Activated naive CD4-positive, alpha-beta T cell treated with anti-CD3 and anti-CD28 coated beads, Interleukin-2, amount 50 U/mL, for 24 hours (primary cell): ENCODE measurements around the gene MSH3.
"Not testable (repeated sequence)": the region's sequence is repeated elsewhere in the genome, so short reads cannot be mapped to it uniquely, and the experiment has no call there.

Experiments used
- H3K27ac Mint-ChIP-seq: one replicate; pipeline ENCODE4 v1.8.0; 2021; ENCODE audit warnings: mild to moderate bottlenecking, mixed read lengths
- H3K27me3 Mint-ChIP-seq: one replicate; pipeline ENCODE4 v1.8.0; 2021; ENCODE audit warnings: mixed read lengths
- H3K36me3 Mint-ChIP-seq: one replicate; pipeline ENCODE4 v1.8.0; 2021; ENCODE audit warnings: mixed read lengths
- H3K4me1 Mint-ChIP-seq: one replicate; pipeline ENCODE4 v1.8.0; 2021; ENCODE audit warnings: mixed read lengths
- H3K4me3 Mint-ChIP-seq: one replicate; pipeline ENCODE4 v1.8.0; 2021; ENCODE audit warnings: mild to moderate bottlenecking, mixed read lengths
- H3K9me3 Mint-ChIP-seq: one replicate; pipeline ENCODE4 v1.8.0; 2021; ENCODE audit warnings: mixed read lengths

MSH3 gene

GRCh38 chr5:80804332-80804731 lies 149.9 kb downstream of the MSH3 start:
- Mint-ChIP-seq H3K9me3 (no peaks in the 10 kb centered on the region), H3K36me3 (peaks cover 24% of the 10 kb centered on the region), H3K4me3 (no peak overlapping the region), H3K27me3 (no peaks in the 10 kb centered on the region), H3K27ac (no peak overlapping the region), H3K4me1 (no peaks in the 10 kb centered on the region)

DNA sequence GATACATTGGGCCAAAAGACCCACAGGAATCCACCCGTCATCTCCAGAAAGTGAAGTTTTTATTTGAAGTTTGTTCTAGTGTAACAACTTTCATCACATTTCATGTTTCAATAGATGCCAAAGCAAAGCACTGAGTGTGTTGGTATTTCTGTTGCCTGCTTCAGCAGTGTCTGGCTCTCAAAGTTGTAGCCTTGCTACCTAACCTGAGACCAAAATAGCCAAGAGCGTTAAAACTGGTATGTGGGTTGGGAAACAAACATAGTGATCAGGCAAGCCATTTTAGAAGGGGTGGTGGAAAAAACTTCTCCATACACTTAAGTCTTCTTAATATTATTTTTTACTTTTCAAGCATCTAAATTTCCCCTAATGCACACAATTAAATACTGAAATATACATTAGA lies 150.6 kb downstream of the MSH3 start:
- no peak overlapping the region for H3K4me3 Mint-ChIP-seq
- H3K27me3 Mint-ChIP-seq: no peaks in the 10 kb centered on the region
- H3K27ac Mint-ChIP-seq: no peak overlapping the region
- H3K4me1 Mint-ChIP-seq: no peaks in the 10 kb centered on the region
- H3K9me3 Mint-ChIP-seq: no peaks in the 10 kb centered on the region
- H3K36me3 Mint-ChIP-seq: peaks cover 24% of the 10 kb centered on the region

DNA sequence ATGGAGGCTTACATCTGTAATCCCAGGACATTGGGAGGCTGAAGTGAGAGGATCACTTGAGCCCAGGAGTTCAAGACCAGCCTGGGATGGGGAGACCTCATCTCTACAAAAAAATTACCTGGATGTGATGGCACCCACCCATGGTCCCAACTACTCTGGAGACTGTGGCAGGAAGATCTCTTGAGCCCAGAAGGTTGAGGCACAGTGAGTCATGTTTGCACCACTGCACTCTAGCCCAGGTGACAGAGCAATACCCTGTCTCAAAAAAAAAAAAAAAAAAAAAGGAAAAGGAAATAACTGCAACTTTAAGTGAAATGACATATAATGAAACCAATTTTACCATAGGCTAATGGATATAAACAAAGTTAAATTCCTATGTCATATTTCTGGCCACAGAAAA lies 152.5 kb downstream of the MSH3 start:
- H3K36me3 Mint-ChIP-seq: peaks cover 15% of the 10 kb centered on the region
- H3K27me3 Mint-ChIP-seq: no peaks in the 10 kb centered on the region
- no peak overlapping the region for H3K27ac Mint-ChIP-seq
- H3K9me3 Mint-ChIP-seq: no peaks in the 10 kb centered on the region
- H3K4me3 Mint-ChIP-seq: no peak overlapping the region
- H3K4me1 Mint-ChIP-seq: no peaks in the 10 kb centered on the region

DNA sequence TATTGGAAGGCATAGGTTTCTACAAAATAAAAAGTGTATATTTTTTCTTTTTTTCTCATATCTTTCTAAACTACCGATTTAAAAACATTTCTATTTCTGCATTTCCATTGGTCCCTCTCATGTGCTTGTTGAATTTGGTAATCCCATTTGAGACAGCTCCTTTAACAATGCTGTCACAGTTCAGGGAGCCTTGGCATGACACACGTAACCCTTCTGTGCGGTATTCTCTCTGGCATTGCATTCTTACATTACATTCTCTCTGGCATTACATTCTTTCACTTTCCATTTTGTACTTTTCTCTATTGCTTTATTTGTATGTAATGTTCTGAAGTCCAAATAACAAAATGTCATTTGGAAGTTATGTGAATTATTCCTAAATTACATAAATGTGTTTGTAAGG lies 155.0 kb downstream of the MSH3 start:
- H3K27ac Mint-ChIP-seq: no peak overlapping the region
- no peak overlapping the region for H3K4me3 Mint-ChIP-seq
- H3K4me1 Mint-ChIP-seq: no peaks in the 10 kb centered on the region
- no peaks in the 10 kb centered on the region for H3K9me3 Mint-ChIP-seq
- peaks cover 4% of the 10 kb centered on the region for H3K36me3 Mint-ChIP-seq
- no peaks in the 10 kb centered on the region for H3K27me3 Mint-ChIP-seq

GRCh38 chr5:80810425-80810824 lies 156.0 kb downstream of the MSH3 start:
- H3K36me3 Mint-ChIP-seq: peaks cover 8% of the 10 kb centered on the region
- H3K27ac Mint-ChIP-seq: no peak overlapping the region
- no peak overlapping the region for H3K4me3 Mint-ChIP-seq
- no peaks in the 10 kb centered on the region for H3K4me1 Mint-ChIP-seq
- no peaks in the 10 kb centered on the region for H3K9me3 Mint-ChIP-seq
- H3K27me3 Mint-ChIP-seq: no peaks in the 10 kb centered on the region

GRCh38 chr5:80816590-80816989 lies 162.1 kb downstream of the MSH3 start:
- Mint-ChIP-seq H3K27ac (peak overlapping the region; percentile 21), H3K9me3 (peaks cover 7% of the 10 kb centered on the region), H3K27me3 (no peaks in the 10 kb centered on the region), H3K4me3 (no peak overlapping the region), H3K4me1 (no peaks in the 10 kb centered on the region), H3K36me3 (peaks cover 30% of the 10 kb centered on the region)

DNA sequence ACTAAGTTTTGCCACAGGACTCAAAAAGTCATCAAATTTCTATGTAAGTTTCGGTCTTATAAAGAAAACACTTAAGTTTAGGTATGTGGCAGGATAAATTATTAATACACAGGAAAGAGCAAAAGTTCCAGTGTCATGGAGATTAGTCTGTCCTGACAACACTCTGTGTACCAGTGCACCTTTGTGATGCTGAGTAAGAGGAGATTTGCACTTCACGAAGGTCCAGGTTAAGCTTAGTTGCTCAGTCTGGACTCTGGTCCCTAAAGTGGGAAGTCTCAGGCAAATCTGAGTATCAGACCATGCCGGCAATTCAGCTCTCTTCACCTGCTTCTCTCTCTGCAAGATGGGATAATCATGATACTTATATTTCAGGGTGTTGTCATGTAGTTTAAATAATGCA lies 166.2 kb downstream of the MSH3 start:
- H3K27ac Mint-ChIP-seq: no peak overlapping the region
- peaks cover 47% of the 10 kb centered on the region for H3K36me3 Mint-ChIP-seq
- no peak overlapping the region for H3K4me3 Mint-ChIP-seq
- H3K9me3 Mint-ChIP-seq: peaks cover 11% of the 10 kb centered on the region
- H3K4me1 Mint-ChIP-seq: no peaks in the 10 kb centered on the region
- no peaks in the 10 kb centered on the region for H3K27me3 Mint-ChIP-seq

GRCh38 chr5:80822640-80823039 lies 168.2 kb downstream of the MSH3 start:
- Mint-ChIP-seq H3K9me3 (peaks cover 3% of the 10 kb centered on the region), H3K27ac (no peak overlapping the region), H3K4me3 (no peak overlapping the region), H3K4me1 (no peaks in the 10 kb centered on the region), H3K27me3 (no peaks in the 10 kb centered on the region), H3K36me3 (peaks cover 38% of the 10 kb centered on the region)

DNA sequence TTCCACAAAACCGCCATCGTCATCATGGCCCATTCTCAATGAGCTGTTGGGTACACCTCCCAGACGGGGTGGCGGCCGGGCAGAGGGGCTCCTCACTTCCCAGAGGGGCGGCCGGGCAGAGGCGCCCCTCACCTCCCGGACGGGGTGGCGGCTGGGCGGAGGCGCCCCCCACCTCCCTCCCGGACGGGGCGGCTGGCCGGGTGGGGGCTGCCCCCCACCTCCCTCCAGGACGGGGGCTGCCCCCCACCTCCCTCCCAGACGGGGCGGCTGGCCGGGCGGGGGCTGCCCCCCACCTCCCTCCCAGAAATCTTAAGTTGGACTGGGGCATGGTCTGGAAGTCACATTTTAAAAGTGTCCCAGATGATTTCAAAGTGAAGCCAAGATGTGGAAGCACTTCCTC lies 169.7 kb downstream of the MSH3 start:
- peaks cover 42% of the 10 kb centered on the region for H3K36me3 Mint-ChIP-seq
- not testable (repeated sequence) for H3K4me1 Mint-ChIP-seq, H3K27ac Mint-ChIP-seq, H3K4me3 Mint-ChIP-seq, H3K9me3 Mint-ChIP-seq, H3K27me3 Mint-ChIP-seq

DNA sequence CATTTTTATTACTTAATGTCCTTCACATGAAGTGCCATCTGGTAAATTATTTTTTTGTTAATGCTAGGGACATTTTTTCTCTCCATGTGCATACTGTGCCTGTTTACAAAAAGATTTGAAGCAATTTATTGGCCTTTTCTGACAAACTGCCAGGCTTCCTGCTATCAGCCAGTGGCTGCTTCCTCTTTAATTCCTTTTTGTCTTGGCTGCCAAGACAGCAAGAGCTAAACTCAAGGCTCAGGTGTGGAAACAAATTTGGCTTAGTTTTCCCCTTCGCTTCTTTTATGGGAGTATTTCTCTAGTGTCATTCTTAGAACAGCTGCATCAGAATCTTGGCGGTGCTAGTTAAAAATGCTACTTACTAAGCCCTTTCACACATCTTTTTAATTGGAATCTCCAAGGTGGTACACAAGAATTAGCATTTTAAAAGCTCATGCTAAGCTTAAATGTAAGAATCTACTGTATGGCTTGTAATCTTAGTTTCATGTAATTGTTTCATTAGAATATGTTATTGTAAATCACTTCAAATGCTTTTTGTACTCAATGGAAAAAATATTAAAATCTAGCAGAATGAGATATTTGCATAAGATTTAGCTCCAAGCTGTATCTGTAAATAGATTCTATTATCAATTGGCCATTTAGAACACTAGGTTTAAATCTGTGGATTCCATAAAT lies 171.5 kb downstream of the MSH3 start:
- Mint-ChIP-seq H3K9me3 (peaks cover 3% of the 10 kb centered on the region), H3K27ac (no peak overlapping the region), H3K36me3 (peaks cover 45% of the 10 kb centered on the region), H3K4me1 (no peaks in the 10 kb centered on the region), H3K4me3 (no peak overlapping the region), H3K27me3 (no peaks in the 10 kb centered on the region)

DNA sequence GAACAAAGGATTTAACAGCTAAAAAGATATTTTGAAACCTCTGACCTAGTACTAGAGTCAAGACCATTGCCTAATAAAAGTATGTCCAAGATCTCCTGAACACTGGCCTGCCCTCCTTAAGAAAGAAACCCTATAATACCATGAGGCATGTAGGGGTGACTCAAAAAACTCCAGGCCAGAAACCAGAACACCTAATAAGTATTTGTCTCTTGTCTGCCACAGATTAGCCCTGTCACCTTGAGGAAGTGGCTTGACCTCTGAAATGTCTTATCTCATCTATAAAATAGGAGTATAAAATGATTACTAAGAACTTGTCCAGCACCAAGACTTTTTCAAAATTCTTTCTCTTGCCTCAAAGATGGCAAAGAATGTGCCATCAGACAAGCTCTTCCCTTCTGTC lies 180.3 kb downstream of the MSH3 start:
- Mint-ChIP-seq H3K36me3 (peaks cover 11% of the 10 kb centered on the region), H3K27me3 (no peaks in the 10 kb centered on the region), H3K4me1 (peaks cover 11% of the 10 kb centered on the region), H3K27ac (no peak overlapping the region), H3K4me3 (no peak overlapping the region), H3K9me3 (no peaks in the 10 kb centered on the region)

DNA sequence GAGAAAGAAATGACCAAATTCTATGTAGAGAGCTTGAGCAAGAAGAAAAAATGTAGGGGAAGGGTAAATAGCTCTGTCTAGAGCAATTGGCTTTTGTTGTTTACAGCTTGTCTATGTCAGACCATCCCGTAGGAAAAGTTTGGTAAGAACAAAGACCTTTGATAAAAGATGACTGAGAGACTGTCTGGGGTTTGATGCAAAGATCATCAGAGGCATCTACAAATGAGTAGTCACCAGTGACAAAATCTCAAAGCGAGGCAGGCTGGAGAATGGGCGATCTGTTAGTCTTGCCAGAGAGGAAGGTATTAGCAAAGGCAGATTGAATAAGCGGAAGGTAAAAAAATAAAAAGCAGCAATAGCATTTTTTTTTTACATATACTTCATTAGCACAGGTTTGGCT lies 180.7 kb downstream of the MSH3 start:
- H3K4me1 Mint-ChIP-seq: peaks cover 11% of the 10 kb centered on the region
- no peak overlapping the region for H3K4me3 Mint-ChIP-seq
- no peak overlapping the region for H3K27ac Mint-ChIP-seq
- no peaks in the 10 kb centered on the region for H3K9me3 Mint-ChIP-seq
- H3K27me3 Mint-ChIP-seq: no peaks in the 10 kb centered on the region
- peaks cover 9% of the 10 kb centered on the region for H3K36me3 Mint-ChIP-seq

DNA sequence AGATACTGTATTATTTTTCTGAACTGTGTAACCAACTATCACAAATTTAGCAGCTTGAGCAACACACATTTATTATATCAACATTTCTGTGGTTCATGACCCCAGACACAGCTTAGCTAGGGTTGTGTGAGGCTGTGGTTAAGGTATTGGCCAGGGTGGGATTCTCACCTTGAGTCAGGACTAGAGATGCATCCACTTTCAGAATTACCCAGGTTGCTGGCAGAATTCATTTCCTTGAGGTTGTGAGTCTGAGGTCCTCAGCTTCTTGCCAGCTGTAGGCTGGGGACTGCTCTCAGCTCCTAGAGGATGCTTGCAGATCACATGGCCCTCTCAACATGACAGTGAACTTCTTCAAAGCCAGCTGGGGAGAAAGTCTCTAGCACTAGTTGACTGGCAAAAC lies 183.2 kb downstream of the MSH3 start:
- H3K27ac Mint-ChIP-seq: peak overlapping the region; percentile 35
- peaks cover 11% of the 10 kb centered on the region for H3K4me1 Mint-ChIP-seq
- peaks cover 16% of the 10 kb centered on the region for H3K36me3 Mint-ChIP-seq
- H3K27me3 Mint-ChIP-seq: no peaks in the 10 kb centered on the region
- no peak overlapping the region for H3K4me3 Mint-ChIP-seq
- no peaks in the 10 kb centered on the region for H3K9me3 Mint-ChIP-seq

- Mint-ChIP-seq H3K4me1 (peaks cover 21% of the 10 kb centered on the region), H3K36me3 (peaks cover 31% of the 10 kb centered on the region)
- not testable (repeated sequence) for H3K9me3 Mint-ChIP-seq, H3K27me3 Mint-ChIP-seq, H3K27ac Mint-ChIP-seq, H3K4me3 Mint-ChIP-seq
Observed at GRCh38 chr5:80841026-80841797, 186.8 kb downstream of the MSH3 start.

DNA sequence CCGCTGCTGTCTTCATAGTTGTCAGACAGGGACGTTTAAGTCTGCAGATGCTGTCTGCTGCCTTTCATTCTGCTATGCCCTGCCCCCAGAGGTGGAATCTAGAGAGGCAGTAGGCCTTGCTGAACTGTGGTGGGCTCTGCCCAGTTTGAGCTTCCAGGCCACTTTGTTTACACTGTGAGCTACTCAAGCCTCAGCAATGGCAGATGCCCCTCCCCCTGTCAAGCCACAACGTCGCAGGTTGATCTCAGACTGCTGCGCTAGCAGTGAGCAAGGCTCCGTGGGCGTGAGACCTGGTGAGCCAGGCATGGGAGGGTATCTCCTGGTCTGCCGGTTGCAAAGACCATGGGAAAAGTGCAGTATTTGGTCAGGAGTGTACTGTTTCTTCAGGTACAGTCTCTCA lies 192.0 kb downstream of the MSH3 start:
- H3K27me3 Mint-ChIP-seq, H3K27ac Mint-ChIP-seq, H3K4me3 Mint-ChIP-seq: not testable (repeated sequence)
- Mint-ChIP-seq H3K9me3 (peaks cover 15% of the 10 kb centered on the region), H3K36me3 (peaks cover 53% of the 10 kb centered on the region), H3K4me1 (peaks cover 22% of the 10 kb centered on the region)

GRCh38 chr5:80850168-80850567 lies 195.7 kb downstream of the MSH3 start:
- Mint-ChIP-seq H3K36me3 (peaks cover 44% of the 10 kb centered on the region), H3K4me1 (peaks cover 20% of the 10 kb centered on the region)
- not testable (repeated sequence) for H3K27me3 Mint-ChIP-seq, H3K9me3 Mint-ChIP-seq, H3K4me3 Mint-ChIP-seq, H3K27ac Mint-ChIP-seq
